Measurements from ENCODE around the gene URB2.

Gene URB2

GRCh38 chr1:229642376-229642775 lies 16.3 kb downstream of the URB2 start:
- H3K4me1 ChIP-seq (ENCODE audit: control insufficient read depth in 1 of 2, insufficient read depth in 2 of 2, low read length in 2 of 2), result no peaks in the 10 kb centered on the region
- no peak overlapping the region for H3K4me3 ChIP-seq (ENCODE audit: low read depth in 1 of 2, low read length in 2 of 2)
- no peak overlapping the region for H3K9ac ChIP-seq (ENCODE audit: low read depth in 1 of 2, low read length in 2 of 2)
- H3K9me3 ChIP-seq (ENCODE audit: control insufficient read depth in 1 of 2, low read length in 2 of 2), result no peaks in the 10 kb centered on the region
- peaks cover 15 to 57% of the 10 kb centered on the region in 2 donors for H3K36me3 ChIP-seq (ENCODE audit: control insufficient read depth in 1 of 2, insufficient read depth in 2 of 2, low read length in 2 of 2)
- no peak overlapping the region for H3K27ac ChIP-seq (ENCODE audit: low read depth, low read length)
- no peaks in the 10 kb centered on the region for H3K27me3 ChIP-seq (ENCODE audit: control insufficient read depth in 1 of 2, insufficient read depth in 2 of 2, low read length in 2 of 2)

- no peaks in the 10 kb centered on the region for H3K27me3 ChIP-seq (ENCODE audit: control insufficient read depth in 1 of 2, insufficient read depth in 2 of 2, low read length in 2 of 2)
- no peaks in the 10 kb centered on the region for H3K4me1 ChIP-seq (ENCODE audit: control insufficient read depth in 1 of 2, insufficient read depth in 2 of 2, low read length in 2 of 2)
- no peak overlapping the region for H3K4me3 ChIP-seq (ENCODE audit: low read depth in 1 of 2, low read length in 2 of 2)
- H3K27ac ChIP-seq (ENCODE audit: low read depth, low read length), result no peak overlapping the region
- no peak overlapping the region for H3K9ac ChIP-seq (ENCODE audit: low read depth in 1 of 2, low read length in 2 of 2)
- peaks cover 21 to 58% of the 10 kb centered on the region in 2 donors for H3K36me3 ChIP-seq (ENCODE audit: control insufficient read depth in 1 of 2, insufficient read depth in 2 of 2, low read length in 2 of 2)
- H3K9me3 ChIP-seq (ENCODE audit: control insufficient read depth in 1 of 2, low read length in 2 of 2), result no peaks in the 10 kb centered on the region
Measured at GRCh38 chr1:229642970-229643369, 16.9 kb downstream of the URB2 start.

- peaks cover 29 to 63% of the 10 kb centered on the region in 2 donors for H3K36me3 ChIP-seq (ENCODE audit: control insufficient read depth in 1 of 2, insufficient read depth in 2 of 2, low read length in 2 of 2)
- H3K27me3 ChIP-seq (ENCODE audit: control insufficient read depth in 1 of 2, insufficient read depth in 2 of 2, low read length in 2 of 2), result no peaks in the 10 kb centered on the region
Measured at GRCh38 chr1:229643996-229644745, 18.1 kb downstream of the URB2 start.

GRCh38 chr1:229645324-229645993 lies 19.4 kb downstream of the URB2 start:
- Histone ChIP-seq H3K9me3 (ENCODE audit: control insufficient read depth in 1 of 2, low read length in 2 of 2) (no peaks in the 10 kb centered on the region), H3K27ac (ENCODE audit: low read depth, low read length) (no peak overlapping the region), H3K4me3 (ENCODE audit: low read depth in 1 of 2, low read length in 2 of 2) (no peak overlapping the region), H3K36me3 (ENCODE audit: control insufficient read depth in 1 of 2, insufficient read depth in 2 of 2, low read length in 2 of 2) (peaks cover 29 to 72% of the 10 kb centered on the region in 2 donors), H3K9ac (ENCODE audit: low read depth in 1 of 2, low read length in 2 of 2) (no peak overlapping the region), H3K27me3 (ENCODE audit: control insufficient read depth in 1 of 2, insufficient read depth in 2 of 2, low read length in 2 of 2) (no peaks in the 10 kb centered on the region), H3K4me1 (ENCODE audit: control insufficient read depth in 1 of 2, insufficient read depth in 2 of 2, low read length in 2 of 2) (no peaks in the 10 kb centered on the region)

More at GRCh38 chr1:229643996-229644745, 18.1 kb downstream of the URB2 start:
- H3K27ac ChIP-seq (ENCODE audit: low read depth, low read length), result no peak overlapping the region
- no peak overlapping the region for H3K4me3 ChIP-seq (ENCODE audit: low read depth in 1 of 2, low read length in 2 of 2)
- no peaks in the 10 kb centered on the region for H3K4me1 ChIP-seq (ENCODE audit: control insufficient read depth in 1 of 2, insufficient read depth in 2 of 2, low read length in 2 of 2)
- no peak overlapping the region for H3K9ac ChIP-seq (ENCODE audit: low read depth in 1 of 2, low read length in 2 of 2)
- no peaks in the 10 kb centered on the region for H3K9me3 ChIP-seq (ENCODE audit: control insufficient read depth in 1 of 2, low read length in 2 of 2)

GRCh38 chr1:229648406-229648805 lies 22.4 kb downstream of the URB2 start:
- no peak overlapping the region for H3K4me3 ChIP-seq (ENCODE audit: low read depth in 1 of 2, low read length in 2 of 2)
- no peaks in the 10 kb centered on the region for H3K4me1 ChIP-seq (ENCODE audit: control insufficient read depth in 1 of 2, insufficient read depth in 2 of 2, low read length in 2 of 2)
- no peaks in the 10 kb centered on the region for H3K9me3 ChIP-seq (ENCODE audit: control insufficient read depth in 1 of 2, low read length in 2 of 2)
- no peak overlapping the region for H3K9ac ChIP-seq (ENCODE audit: low read depth in 1 of 2, low read length in 2 of 2)
- no peaks in the 10 kb centered on the region for H3K27me3 ChIP-seq (ENCODE audit: control insufficient read depth in 1 of 2, insufficient read depth in 2 of 2, low read length in 2 of 2)
- no peak overlapping the region for H3K27ac ChIP-seq (ENCODE audit: low read depth, low read length)
- peaks cover 36 to 81% of the 10 kb centered on the region in 2 donors for H3K36me3 ChIP-seq (ENCODE audit: control insufficient read depth in 1 of 2, insufficient read depth in 2 of 2, low read length in 2 of 2)

GRCh38 chr1:229650045-229650444 lies 24.0 kb downstream of the URB2 start:
- Histone ChIP-seq H3K9ac (ENCODE audit: low read depth in 1 of 2, low read length in 2 of 2) (no peak overlapping the region), H3K4me3 (ENCODE audit: low read depth in 1 of 2, low read length in 2 of 2) (no peak overlapping the region), H3K27me3 (ENCODE audit: control insufficient read depth in 1 of 2, insufficient read depth in 2 of 2, low read length in 2 of 2) (no peaks in the 10 kb centered on the region), H3K4me1 (ENCODE audit: control insufficient read depth in 1 of 2, insufficient read depth in 2 of 2, low read length in 2 of 2) (no peaks in the 10 kb centered on the region), H3K27ac (ENCODE audit: low read depth, low read length) (no peak overlapping the region), H3K36me3 (ENCODE audit: control insufficient read depth in 1 of 2, insufficient read depth in 2 of 2, low read length in 2 of 2) (peaks cover 40 to 79% of the 10 kb centered on the region in 2 donors), H3K9me3 (ENCODE audit: control insufficient read depth in 1 of 2, low read length in 2 of 2) (no peaks in the 10 kb centered on the region)

GRCh38 chr1:229651546-229651945 lies 25.5 kb downstream of the URB2 start:
- H3K36me3 ChIP-seq (ENCODE audit: control insufficient read depth in 1 of 2, insufficient read depth in 2 of 2, low read length in 2 of 2), result peaks cover 31 to 79% of the 10 kb centered on the region in 2 donors
- no peaks in the 10 kb centered on the region for H3K9me3 ChIP-seq (ENCODE audit: control insufficient read depth in 1 of 2, low read length in 2 of 2)
- H3K27me3 ChIP-seq (ENCODE audit: control insufficient read depth in 1 of 2, insufficient read depth in 2 of 2, low read length in 2 of 2), result no peaks in the 10 kb centered on the region
- no peaks in the 10 kb centered on the region for H3K4me1 ChIP-seq (ENCODE audit: control insufficient read depth in 1 of 2, insufficient read depth in 2 of 2, low read length in 2 of 2)
- H3K27ac ChIP-seq (ENCODE audit: low read depth, low read length), result no peak overlapping the region
- H3K4me3 ChIP-seq (ENCODE audit: low read depth in 1 of 2, low read length in 2 of 2), result no peak overlapping the region
- H3K9ac ChIP-seq (ENCODE audit: low read depth in 1 of 2, low read length in 2 of 2), result no peak overlapping the region

- no peaks in the 10 kb centered on the region for H3K9me3 ChIP-seq (ENCODE audit: control insufficient read depth in 1 of 2, low read length in 2 of 2)
Measured at GRCh38 chr1:229653420-229653819, 27.4 kb downstream of the URB2 start.

GRCh38 chr1:229655781-229656180 lies 29.7 kb downstream of the URB2 start:
- no peaks in the 10 kb centered on the region for H3K4me1 ChIP-seq (ENCODE audit: control insufficient read depth in 1 of 2, insufficient read depth in 2 of 2, low read length in 2 of 2)
- no peaks in the 10 kb centered on the region for H3K9me3 ChIP-seq (ENCODE audit: control insufficient read depth in 1 of 2, low read length in 2 of 2)
- no peak overlapping the region for H3K4me3 ChIP-seq (ENCODE audit: low read depth in 1 of 2, low read length in 2 of 2)
- H3K9ac ChIP-seq (ENCODE audit: low read depth in 1 of 2, low read length in 2 of 2), result no peak overlapping the region
- no peaks in the 10 kb centered on the region for H3K27me3 ChIP-seq (ENCODE audit: control insufficient read depth in 1 of 2, insufficient read depth in 2 of 2, low read length in 2 of 2)
- no peak overlapping the region for H3K27ac ChIP-seq (ENCODE audit: low read depth, low read length)
- peaks cover 14 to 64% of the 10 kb centered on the region in 2 donors for H3K36me3 ChIP-seq (ENCODE audit: control insufficient read depth in 1 of 2, insufficient read depth in 2 of 2, low read length in 2 of 2)

More at GRCh38 chr1:229653420-229653819, 27.4 kb downstream of the URB2 start:
- peaks cover 18 to 75% of the 10 kb centered on the region in 2 donors for H3K36me3 ChIP-seq (ENCODE audit: control insufficient read depth in 1 of 2, insufficient read depth in 2 of 2, low read length in 2 of 2)
- H3K27me3 ChIP-seq (ENCODE audit: control insufficient read depth in 1 of 2, insufficient read depth in 2 of 2, low read length in 2 of 2), result no peaks in the 10 kb centered on the region
- H3K4me3 ChIP-seq (ENCODE audit: low read depth in 1 of 2, low read length in 2 of 2), result no peak overlapping the region
- H3K27ac ChIP-seq (ENCODE audit: low read depth, low read length), result no peak overlapping the region
- no peak overlapping the region for H3K9ac ChIP-seq (ENCODE audit: low read depth in 1 of 2, low read length in 2 of 2)
- H3K4me1 ChIP-seq (ENCODE audit: control insufficient read depth in 1 of 2, insufficient read depth in 2 of 2, low read length in 2 of 2), result no peaks in the 10 kb centered on the region

GRCh38 chr1:229657993-229658755 lies 32.1 kb downstream of the URB2 start:
- Histone ChIP-seq H3K27ac (ENCODE audit: low read depth, low read length) (no peak overlapping the region), H3K9me3 (ENCODE audit: control insufficient read depth in 1 of 2, low read length in 2 of 2) (no peaks in the 10 kb centered on the region), H3K4me3 (ENCODE audit: low read depth in 1 of 2, low read length in 2 of 2) (no peak overlapping the region), H3K27me3 (ENCODE audit: control insufficient read depth in 1 of 2, insufficient read depth in 2 of 2, low read length in 2 of 2) (no peaks in the 10 kb centered on the region), H3K4me1 (ENCODE audit: control insufficient read depth in 1 of 2, insufficient read depth in 2 of 2, low read length in 2 of 2) (no peaks in the 10 kb centered on the region), H3K9ac (ENCODE audit: low read depth in 1 of 2, low read length in 2 of 2) (no peak overlapping the region), H3K36me3 (ENCODE audit: control insufficient read depth in 1 of 2, insufficient read depth in 2 of 2, low read length in 2 of 2) (peaks cover 6 to 48% of the 10 kb centered on the region in 2 donors)

Measured in duodenal mucosa (tissue), 2 donors.